HG02973 (cell line): ENCODE measurements around the gene GFOD1.

Source experiments
- ATAC-seq: cut with Tn5 transposase; IDR thresholded peaks from one replicate; pipeline ENCODE4 v1.9.1; 2021; ENCODE audit warnings: moderate library complexity; ENCODE audit not compliant: unreplicated experiment

GFOD1 gene

DNA sequence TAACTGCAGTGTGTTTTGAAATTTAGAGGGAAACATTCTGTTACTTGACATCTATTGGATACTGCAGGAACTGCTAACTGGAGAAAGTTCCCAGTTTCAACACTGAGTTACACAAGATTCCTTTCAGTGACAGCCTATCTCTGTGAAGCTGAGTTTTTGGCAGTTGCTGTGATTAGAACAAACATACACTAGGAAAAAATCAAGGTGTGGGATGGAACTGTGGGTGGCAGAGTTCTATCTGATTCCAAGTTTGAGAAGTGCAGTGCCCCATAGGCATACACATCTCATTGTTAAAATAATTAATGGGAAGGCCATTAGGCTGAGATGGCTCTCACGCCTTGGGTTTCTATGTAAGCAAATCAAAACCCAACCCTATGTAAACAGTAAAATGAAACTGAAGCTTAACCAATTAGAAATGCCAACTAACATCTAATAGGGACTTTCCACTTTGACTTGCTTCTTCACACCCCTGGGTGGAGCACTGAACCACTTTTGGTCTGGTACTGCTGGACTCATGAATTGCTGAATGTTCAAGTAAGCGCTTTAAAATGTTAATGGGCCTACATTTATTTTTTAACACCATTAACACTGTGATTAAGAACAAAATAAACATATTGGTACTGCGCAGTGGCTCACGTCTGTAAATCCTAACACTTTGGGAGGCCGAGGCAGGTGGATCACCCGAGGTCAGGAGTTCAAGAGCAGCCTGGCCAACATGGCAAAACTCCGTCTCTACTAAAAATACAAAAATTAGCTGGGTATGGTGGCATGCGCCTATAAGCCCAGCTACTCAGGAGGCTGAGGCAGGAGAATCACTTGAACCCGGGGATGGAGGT lies 103.9 kb downstream of the GFOD1 start:
- peak; percentile 89 for ATAC-seq

DNA sequence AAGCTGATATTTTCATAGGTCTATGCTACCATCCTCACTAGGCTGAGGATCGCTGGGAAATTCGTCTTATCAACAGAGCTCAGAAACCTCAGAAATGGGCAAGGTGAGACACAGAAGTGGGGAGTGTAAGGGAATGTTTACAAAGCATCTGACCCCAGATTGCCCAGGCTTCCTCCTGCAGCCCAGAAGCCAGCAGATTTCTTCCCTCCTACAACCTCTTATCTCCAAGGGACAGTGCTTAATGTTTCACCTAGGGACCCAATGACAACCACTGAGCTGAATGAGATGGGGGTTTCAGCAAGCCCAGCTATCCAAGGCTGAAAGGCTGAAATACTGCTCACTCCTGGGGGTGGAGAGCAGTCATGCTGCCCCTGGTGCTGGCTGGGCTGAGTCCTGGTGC lies 106.6 kb downstream of the GFOD1 start:
- no peak for ATAC-seq

DNA sequence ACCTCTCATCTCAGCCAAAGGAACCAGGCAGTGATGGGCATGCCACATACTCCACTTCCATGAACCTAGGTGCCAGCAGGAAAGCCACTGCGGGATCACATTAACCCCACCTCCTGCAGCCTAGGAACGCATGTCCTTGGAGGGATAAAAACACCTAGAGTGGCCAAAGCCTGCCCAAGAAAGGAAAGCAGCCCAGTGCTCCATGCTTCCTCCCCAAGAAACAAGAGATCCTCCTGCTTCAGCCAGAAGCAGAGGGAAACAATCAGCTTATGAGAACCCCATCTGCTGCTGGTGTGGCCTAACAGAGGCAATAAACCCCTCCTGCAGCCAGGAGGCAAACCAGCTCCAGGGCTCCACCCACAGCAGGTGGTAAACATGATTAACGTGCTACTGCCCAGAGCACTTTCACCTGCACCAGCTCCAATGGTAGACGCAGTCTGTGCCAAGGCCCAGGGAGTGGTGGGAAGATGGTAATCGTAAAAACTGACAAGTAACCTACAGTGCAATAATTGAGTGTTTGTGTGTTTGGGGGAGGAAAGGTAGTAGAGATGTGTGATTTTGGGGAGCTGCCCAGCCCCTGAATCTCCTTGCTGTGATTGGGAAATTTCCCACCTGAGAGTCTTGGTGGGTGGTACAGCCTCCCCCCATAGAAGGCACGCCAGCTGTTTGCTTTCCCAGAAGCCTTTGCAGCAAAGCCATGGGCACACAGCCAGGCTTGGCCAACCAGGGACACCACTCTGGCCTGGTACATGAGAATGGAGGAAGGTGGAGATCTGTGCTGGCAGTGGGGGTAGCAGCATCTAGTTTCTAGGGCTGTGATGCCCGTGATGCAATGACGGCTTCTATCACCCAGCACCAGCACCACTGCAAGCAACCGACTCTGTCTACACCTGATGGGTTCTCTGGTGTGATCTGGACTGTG lies 108.5 kb downstream of the GFOD1 start:
- ATAC-seq = no peak

DNA sequence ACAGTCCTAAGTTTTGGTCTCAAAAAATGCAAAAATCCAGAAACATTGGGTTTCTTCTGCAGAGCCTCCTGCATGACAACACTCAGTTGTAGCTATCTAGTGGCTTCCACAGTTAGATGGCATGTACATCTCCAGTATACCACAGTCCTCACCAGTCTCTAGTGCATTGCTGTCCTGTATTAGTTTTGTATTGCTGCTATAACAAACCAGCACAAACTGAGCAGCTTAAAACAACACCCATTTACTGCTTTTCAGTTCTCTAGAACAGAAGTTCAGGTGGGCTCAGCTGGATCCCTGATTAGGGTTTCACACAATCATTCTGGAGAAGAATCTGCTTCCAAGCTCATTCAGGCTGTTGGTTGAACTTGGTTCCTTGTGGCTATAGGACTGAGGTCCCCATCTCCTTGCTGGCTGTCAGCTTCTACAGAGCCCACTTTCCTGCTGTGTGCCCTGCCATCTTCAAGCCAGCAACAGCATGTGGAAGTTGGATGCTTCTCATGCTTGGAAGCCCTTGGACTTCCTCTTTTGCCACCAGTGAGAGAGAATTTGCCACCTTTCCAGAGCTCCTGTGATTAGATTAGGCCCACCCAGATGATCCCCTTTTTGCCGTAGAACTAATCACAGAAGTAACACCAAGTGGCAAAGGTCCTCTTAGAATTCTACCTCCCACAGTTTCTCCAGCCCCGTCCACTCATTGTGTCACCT lies 110.2 kb downstream of the GFOD1 start:
- no peak for ATAC-seq

DNA sequence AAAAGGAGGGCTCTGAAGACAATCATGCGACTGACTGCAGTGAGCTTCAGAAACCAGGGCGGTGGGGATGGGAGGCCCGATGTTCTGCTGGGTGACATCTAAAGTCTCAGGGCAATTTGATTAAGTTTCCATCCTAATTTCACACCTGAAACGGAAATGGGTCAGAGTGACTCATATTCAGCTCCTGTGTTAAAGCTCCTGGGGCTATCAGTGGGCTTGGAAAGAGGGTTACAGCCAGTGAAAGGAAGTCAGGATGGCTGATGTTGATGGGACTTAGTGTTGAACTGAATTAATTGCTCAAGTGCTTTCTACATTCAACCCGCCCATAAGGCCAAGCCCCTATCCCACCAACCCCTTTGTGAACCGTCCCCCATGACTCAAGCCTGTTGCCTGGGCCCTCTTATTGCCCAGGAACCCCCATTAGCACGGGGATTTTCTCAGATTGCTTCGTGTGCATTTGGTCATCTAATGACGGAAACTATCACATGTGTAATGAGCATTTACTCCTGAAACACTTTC lies 112.0 kb downstream of the GFOD1 start:
- ATAC-seq = peak; percentile 75

DNA sequence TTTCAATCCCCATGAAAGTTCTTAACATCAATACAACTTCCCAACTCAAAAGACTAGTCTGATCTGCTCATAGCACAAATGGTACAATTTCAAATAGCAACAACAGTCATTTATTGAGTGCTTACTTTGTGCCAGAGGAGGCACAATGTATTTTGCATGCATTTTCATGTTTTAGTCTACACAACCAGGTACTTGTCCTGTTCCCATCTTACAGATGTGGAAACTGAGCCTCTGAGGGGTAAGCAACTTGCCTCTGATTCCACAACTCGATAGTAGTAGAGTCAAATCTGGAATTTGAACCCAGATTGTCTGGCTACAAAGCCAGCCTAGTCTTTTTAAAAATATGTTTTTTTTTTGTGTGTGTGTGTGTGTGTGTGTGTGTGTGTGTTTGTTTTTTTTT lies 113.5 kb downstream of the GFOD1 start:
- ATAC-seq = no peak

DNA sequence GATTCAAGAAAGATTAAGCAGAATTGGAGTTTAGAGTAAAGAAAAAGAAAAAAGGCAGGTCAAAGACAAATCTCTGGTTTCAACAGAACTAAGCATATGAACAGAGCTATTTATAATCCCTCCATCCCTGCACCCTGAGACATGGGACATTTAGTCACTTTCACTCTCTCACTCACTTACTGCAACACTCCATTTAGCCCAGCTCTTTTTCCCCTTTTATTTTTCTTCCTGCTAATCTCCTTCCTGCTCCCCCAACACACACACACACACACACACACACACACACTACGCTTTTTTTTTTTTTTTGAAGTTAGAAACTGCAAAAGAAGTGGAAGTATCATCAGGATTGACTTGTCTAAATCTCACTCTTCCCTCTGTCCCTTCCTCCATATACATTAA lies 113.9 kb downstream of the GFOD1 start:
- ATAC-seq = no peak

DNA sequence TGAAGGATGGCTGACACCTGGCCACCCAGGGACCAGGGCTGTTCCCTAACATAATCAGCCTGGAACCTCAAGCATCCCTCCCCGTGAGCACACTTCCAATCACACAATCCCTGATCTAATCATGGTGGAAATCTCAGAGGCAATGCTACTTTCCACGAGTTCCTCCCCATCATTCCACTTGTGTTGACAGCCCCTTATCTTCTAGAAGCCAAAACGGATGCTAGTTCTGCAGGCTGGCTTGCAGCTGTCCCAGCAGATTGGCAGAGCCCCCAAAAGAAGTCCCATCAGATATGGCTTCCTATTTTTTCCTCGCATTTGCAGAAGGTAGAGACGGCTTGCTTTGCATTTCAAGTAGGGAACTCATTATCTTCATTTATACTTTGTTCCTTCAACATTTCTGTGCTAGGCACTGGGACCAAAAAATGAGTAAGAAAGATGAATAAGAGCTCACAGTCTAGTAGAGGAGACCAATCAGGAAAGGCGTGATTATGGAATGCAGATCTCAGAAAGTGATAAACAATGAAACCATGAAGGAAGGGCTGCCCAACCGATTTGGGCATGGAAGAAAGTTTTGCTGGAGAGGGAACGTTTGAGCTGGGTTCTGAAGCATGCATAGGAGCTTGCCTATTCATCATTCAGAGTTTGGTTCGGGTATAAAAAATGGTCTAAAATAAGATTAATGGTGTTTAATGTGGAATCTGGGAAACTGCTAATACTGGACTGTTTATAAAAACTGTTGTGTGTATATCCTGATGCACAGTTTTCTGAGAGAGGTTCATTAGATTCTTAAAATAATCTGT lies 114.5 kb downstream of the GFOD1 start:
- ATAC-seq = no peak

DNA sequence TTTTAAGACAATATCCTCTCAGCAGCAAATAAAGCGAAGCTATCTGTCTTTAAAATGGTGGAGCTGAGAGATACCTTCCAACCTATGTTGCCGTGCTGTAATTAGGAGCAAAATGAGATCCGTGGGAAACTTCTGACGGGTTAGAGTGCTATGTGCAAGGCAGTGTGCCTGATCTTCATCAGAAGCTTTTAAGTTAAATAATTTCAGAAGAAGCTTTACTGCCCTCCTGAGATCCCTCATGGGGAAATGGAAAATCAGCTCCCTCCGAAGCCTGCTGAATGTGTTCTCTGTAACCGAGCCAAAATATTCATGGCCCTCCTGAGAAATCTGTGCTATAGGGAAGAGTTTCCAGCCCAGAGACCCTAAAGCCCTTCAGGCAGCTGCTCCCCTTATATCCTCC lies 115.3 kb downstream of the GFOD1 start:
- ATAC-seq = no peak

DNA sequence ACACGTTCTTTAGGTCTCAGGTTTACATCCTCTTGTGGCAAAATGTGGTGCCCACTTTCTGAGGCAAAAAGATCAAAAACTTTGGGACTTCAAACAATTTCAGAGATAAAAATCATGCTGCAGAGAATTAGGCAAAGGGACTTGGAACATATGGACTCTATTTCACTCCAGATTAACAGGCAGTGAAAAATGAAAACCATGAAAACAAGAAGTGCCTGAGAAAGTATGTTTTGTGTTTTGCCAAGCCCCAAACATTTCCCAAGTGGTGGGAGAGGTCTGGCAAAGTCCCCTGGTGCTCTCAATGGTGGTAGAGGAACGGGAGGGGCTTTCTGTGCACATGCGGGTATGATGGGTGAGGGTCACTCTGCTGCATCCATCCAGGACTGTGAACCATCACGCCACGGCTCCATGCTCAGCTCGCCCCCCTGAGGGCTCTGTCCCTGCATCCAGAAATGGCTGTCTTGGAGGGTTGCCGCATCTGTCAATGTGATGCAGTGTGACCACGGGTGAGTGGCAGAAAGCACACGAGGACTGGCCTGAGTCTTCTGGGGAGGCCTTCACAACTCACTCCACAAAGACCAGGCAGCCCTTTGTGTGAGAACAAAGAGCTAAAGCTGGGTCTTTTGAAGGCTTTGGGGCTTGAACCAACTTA lies 115.9 kb downstream of the GFOD1 start:
- ATAC-seq = no peak

DNA sequence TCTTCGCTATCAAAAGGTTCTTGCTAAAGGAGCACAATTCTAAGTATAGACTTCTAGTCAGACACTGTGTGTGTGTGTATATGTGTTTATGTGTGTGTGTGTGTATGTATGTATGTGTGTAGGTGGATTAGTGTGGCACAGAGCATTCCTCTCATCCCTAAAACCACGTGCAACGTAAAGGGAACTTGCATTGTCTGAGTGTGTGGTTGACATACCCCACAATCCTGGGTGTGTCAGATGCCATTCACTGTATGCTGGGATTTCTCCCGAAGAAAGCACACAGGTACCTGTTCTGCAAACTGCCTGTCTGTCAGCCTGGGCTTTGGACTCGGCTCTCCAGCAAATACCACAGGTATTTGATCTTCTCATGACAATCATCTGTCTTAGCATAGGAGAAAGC lies 116.8 kb downstream of the GFOD1 start:
- ATAC-seq = no peak

DNA sequence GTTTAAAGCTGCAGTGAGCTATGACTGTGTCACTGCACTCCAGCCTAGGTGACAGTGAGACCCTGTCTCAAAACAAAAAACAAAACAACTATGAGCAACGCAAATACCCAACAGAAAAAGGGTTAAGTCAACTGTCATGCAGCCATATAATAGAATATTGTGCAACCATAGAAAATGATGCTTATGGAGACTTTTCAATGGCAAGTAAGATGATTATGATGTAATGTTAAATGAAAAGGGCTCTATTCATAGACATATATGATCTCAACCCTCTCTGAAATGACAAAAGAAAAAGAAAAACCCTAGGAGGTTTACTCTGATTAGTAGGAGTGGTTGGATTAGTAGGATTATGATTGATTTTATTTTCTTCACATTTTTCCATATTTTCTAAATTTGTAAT lies 117.8 kb downstream of the GFOD1 start:
- ATAC-seq = no peak

DNA sequence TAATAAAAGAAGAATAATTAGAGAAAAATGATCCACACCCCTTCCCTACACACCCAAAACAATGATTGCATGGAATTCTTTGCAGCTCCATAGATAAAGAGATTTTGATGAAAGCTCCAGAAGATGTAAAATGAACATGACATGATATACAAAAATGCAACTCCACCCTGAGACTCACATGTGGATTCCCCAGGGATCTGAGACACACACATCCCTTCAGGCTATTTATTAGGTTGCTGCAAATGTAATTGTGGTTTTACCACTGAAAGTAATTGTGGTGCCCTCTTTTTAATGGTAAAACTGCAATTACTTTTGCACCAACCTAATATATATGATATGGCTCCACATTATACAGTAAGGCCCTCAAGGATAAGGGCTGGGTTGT lies 118.7 kb downstream of the GFOD1 start:
- ATAC-seq = no peak

DNA sequence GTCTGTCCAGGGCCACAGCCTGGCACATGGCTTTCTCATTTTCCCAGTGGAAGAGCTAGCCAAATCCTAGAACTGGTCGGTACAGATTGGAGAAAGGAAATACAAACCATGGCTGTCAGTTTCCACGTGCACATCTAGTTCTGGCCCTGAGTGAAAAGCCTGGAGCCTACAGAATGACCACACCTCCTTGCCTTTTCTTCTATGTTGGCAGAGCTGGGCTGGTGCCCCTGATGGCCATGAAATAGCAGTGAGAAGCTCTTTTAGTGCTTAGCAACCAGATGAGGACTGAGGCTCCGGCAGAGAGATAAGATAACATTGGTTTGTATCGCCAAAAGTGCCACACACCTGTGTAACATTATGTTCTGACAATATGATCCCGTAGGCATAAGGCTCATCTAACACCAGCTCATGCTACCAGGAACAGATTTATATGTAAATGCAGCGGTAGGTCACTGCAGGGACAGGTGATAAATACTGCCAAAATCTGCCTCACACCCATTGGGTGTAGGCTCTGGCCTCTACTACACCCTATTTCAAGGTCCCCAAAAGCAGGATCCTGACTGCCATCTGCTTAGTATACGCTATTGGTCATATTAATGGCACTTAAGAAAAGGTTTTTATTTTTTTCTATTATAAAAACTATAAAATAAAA lies 119.2 kb downstream of the GFOD1 start:
- no peak for ATAC-seq

DNA sequence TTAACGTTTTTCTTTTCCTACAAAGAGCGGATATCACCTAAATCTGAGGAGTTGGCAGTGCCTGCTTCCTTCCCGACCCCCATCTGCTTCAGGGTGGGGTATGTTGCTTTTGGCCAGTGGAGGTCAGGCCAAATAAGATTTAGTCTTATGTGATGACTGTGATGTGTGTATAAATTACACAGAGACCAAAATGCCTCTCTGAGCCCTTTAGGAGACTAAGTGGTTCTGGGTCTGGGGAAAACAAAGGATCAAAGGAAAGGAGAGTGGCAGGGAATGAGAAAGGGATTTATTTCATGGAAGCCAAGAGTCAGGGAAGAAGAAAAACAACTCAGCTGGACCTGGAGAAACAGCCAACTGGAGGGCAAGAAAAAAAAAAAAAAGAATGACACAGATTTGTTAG lies 120.0 kb downstream of the GFOD1 start:
- ATAC-seq = no peak

DNA sequence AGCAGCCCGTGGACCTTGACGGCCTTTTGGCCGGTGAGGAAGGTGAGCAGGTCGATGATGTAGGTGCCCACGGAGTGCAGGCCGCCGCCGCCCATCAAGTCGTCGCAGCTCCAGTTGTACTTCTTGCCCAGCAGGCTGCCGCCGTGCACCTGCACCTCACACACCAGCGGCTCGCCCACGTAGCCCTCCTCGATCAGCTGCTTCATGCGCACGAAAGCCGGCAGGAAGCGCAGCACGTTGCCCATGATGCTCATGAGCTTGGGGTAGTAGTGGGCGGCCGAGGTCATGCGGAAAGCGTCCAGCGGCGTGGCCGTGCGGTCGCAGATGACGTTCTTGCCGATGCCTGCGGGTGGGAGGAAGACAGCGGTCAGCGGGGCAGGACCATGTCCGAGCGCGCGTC lies 122.1 kb downstream of the GFOD1 start:
- ATAC-seq = no peak

DNA sequence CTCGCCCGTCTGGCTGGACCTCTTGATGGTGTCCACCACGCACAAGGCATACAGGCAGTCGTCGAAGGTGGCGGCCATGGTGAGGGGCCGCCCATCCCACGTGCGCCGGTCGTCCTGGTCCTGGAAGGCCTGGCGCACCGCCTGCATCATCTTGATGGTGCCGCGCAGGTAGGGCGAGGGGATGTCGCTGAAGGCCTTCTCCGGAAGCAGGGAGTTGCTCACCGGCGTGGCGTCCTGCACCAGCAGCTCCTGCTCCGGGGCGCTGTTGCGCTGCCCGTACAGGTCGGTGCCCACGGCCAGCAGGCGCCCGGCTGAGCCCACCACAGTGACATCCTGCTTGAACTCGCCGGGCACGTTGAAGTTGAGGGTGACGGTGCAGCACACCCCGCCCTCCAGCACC lies 122.6 kb downstream of the GFOD1 start:
- ATAC-seq = no peak

DNA sequence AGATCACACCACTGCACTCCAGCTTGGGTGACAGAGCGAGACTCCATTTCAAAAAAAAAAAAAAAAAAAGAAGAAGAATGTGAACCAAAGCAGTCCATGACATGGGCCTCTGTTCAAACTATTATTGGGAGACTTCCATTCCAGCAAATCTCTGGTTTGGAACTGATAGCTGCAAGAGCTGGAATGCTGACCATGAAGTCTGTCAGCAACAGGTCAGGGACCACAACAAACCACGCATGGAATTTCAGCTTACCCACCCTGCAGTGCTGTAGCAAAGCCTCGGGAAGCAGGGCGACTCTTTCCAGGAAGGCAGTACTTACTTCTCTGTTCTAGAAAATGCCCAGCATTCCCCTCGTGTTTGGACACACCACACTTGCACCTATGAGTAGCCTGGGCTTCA lies 125.0 kb downstream of the GFOD1 start:
- no peak for ATAC-seq
